Omental fat pad (tissue), 4 donors: ENCODE results near the gene DTNBP1. TPM values are rescaled to one million over a fixed set of nuclear protein-coding genes. Genes with fewer than 3 reads are reported as not detected.

Experiments used
- ATAC-seq: fragments of 150-250 bp; one replicate; pipeline ENCODE4 v1.9.1; 2016; ENCODE audit warnings: mild to moderate bottlenecking, moderate library complexity; ENCODE audit not compliant: low FRiP score
- DNase-seq: peaks from one replicate; pipeline ENCODE4 v3.0.0-alpha.2; 2019; ENCODE audit warnings: low spot score
- CTCF ChIP-seq, 3 donors: fragments of 450-650 bp; IDR thresholded peaks; one replicate each; pipeline ENCODE4 v1.5.1; 2016 to 2017; ENCODE audit warnings: antibody characterized with exemption in 3 of 3, mild to moderate bottlenecking in 3 of 3, moderate library complexity in 2 of 3
- total RNA-seq, 4 donors: library from RNA; depleted of rRNA; stranded (reverse); fragments of >200 nt; gene quantifications; one replicate each; pipeline ENCODE4 v1.1.0, GENCODE V29; 2016

DTNBP1 gene
- total RNA-seq, 4 donors from 2014 or later, result 5.9 to 13.9 (median 10.4) TPM

- TF ChIP-seq CTCF (IDR thresholded peaks at IDR 0.05), result no peak
- DNase-seq, result no peak
Observed at GRCh38 chr6:15535495-15536197, 127.2 kb downstream of the DTNBP1 start.

DNA sequence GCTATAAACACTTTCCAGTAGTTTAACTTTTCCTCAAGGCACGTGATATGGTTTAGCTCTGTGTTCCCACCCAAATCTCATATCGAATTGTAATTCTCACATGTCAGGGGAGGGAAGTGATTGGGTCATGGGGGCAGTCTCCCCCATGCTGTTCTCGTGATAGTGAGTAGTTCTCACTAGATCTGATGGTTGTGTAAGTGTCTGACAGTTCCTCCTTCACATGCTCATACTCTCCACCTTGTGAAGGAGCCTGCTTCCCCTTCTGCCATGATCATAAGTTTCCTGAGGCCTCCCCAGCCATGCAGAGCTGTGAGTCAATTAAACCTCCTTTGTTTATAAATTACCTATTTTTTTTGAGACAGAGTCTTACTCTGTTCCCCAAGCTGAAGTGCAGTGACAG, 127.9 kb downstream of the DTNBP1 start:
- ATAC-seq (no peak), DNase-seq (no peak)
- TF ChIP-seq CTCF (IDR thresholded peaks at IDR 0.05), result no peak

More at GRCh38 chr6:15535495-15536197, 127.2 kb downstream of the DTNBP1 start:
- ATAC-seq, result no peak

GRCh38 chr6:15533379-15534026, 129.3 kb downstream of the DTNBP1 start:
- ATAC-seq (no peak), DNase-seq (no peak)
- no peak for TF ChIP-seq CTCF (IDR thresholded peaks at IDR 0.05)

DNA sequence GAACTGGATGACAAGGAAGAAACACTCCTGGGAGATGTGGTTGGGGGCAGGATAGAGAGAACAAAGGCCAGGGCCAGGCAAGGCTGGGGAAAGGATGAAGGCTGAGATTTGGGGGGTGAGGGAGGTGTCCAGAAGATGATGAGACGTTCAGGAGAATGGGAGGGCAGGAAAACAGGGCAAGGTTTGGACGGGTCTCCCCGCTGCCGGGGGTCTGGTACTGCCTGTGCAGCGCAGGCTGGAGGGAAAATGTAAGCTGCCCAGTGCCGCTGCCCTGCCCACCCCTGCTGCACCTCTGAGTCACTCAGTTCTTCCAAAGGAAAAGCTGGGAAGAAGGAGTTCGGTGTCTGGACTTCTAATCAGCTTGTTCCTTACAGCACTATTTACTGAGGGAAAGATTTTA, 130.9 kb downstream of the DTNBP1 start:
- no peak for TF ChIP-seq CTCF (IDR thresholded peaks at IDR 0.05)
- DNase-seq, result no peak
- ATAC-seq, result no peak

GRCh38 chr6:15530411-15530810, 132.4 kb downstream of the DTNBP1 start:
- TF ChIP-seq CTCF (IDR thresholded peaks at IDR 0.05), result no peak
- ATAC-seq (no peak), DNase-seq (no peak)

- DNase-seq (no peak), ATAC-seq (peak; percentile 14)
- no peak for TF ChIP-seq CTCF (IDR thresholded peaks at IDR 0.05)
Observed at GRCh38 chr6:15528870-15529269, 134.0 kb downstream of the DTNBP1 start.
